ENCODE results near the gene TMEM123.

Gene TMEM123

GRCh38 chr11:102408339-102408738 lies 44.2 kb downstream of the TMEM123 start:
- Histone ChIP-seq H3K27ac (ENCODE audit: low read depth, low read length, severe bottlenecking) (no peak overlapping the region), H3K4me1 (ENCODE audit: control insufficient read depth, insufficient read depth, low read length, poor library complexity, severe bottlenecking) (peaks cover 16% of the 10 kb centered on the region), H3K36me3 (ENCODE audit: control insufficient read depth, insufficient read depth, low read length) (peaks cover 52% of the 10 kb centered on the region), H3K4me3 (ENCODE audit: extremely low read depth, insufficient read depth, low read length, poor library complexity, severe bottlenecking) (no peak overlapping the region), H3K9me3 (ENCODE audit: control insufficient read depth, low read length) (no peaks in the 10 kb centered on the region)
- WGBS, 2 experiments (ENCODE audit: insufficient coverage in 2 of 2) = 100% methylated on average over 1 of the region's 1 CpG; no CpG with 5 or more reads in 1 of the 2 experiments

DNA sequence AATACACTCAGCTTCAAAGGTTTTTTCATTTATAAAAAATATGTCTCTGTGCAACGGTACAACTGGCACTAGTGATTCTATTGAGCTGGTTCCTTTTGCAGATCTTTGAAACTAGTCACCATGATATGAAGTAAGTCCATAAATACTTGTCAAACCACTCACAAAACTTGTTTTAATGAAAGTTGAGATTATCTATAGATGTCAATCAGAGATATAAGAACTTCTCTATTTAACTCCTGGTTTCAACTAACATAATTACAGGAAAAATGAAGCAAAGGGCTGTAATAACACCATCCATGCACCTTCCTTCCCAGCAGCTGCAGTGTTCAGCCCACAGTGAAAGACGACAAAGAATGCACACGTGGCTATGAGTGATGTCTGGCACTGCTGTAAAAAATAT lies 44.7 kb downstream of the TMEM123 start:
- Histone ChIP-seq H3K36me3 (ENCODE audit: control insufficient read depth, insufficient read depth, low read length) (peaks cover 51% of the 10 kb centered on the region), H3K4me1 (ENCODE audit: control insufficient read depth, insufficient read depth, low read length, poor library complexity, severe bottlenecking) (peaks cover 16% of the 10 kb centered on the region), H3K27ac (ENCODE audit: low read depth, low read length, severe bottlenecking) (no peak overlapping the region), H3K9me3 (ENCODE audit: control insufficient read depth, low read length) (no peaks in the 10 kb centered on the region), H3K4me3 (ENCODE audit: extremely low read depth, insufficient read depth, low read length, poor library complexity, severe bottlenecking) (no peak overlapping the region)
- WGBS, 2 experiments (ENCODE audit: insufficient coverage in 2 of 2) = no CpG with 5 or more reads among the region's 3 CpGs

GRCh38 chr11:102406099-102406498 lies 46.5 kb downstream of the TMEM123 start:
- H3K4me1 ChIP-seq (ENCODE audit: control insufficient read depth, insufficient read depth, low read length, poor library complexity, severe bottlenecking) = peaks cover 12% of the 10 kb centered on the region
- no peaks in the 10 kb centered on the region for H3K9me3 ChIP-seq (ENCODE audit: control insufficient read depth, low read length)
- peaks cover 69% of the 10 kb centered on the region for H3K36me3 ChIP-seq (ENCODE audit: control insufficient read depth, insufficient read depth, low read length)
- H3K4me3 ChIP-seq (ENCODE audit: extremely low read depth, insufficient read depth, low read length, poor library complexity, severe bottlenecking) = no peak overlapping the region
- H3K27ac ChIP-seq (ENCODE audit: low read depth, low read length, severe bottlenecking) = no peak overlapping the region
- WGBS, 2 experiments (ENCODE audit: insufficient coverage in 2 of 2) = no CpG with 5 or more reads among the region's 2 CpGs

DNA sequence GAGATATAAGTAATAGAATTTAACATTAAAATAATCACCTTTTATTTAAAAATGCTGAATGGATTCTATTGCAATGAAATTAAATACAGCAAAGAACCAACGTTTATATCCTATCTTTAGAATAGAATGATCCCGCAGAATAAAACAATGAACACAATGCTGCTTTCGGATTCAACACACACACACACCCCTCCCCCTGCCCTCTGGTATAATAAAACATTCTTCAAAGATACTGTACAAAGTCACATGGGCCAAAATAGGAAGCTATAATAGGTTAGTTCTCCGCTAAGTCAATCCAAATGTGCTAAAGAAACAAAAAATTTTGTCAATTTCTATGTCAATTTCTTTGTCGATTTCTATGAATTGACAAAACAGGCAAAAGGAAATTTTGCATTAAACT lies 47.1 kb downstream of the TMEM123 start:
- peaks cover 6% of the 10 kb centered on the region for H3K4me1 ChIP-seq (ENCODE audit: control insufficient read depth, insufficient read depth, low read length, poor library complexity, severe bottlenecking)
- no peaks in the 10 kb centered on the region for H3K9me3 ChIP-seq (ENCODE audit: control insufficient read depth, low read length)
- no peak overlapping the region for H3K4me3 ChIP-seq (ENCODE audit: extremely low read depth, insufficient read depth, low read length, poor library complexity, severe bottlenecking)
- no peak overlapping the region for H3K27ac ChIP-seq (ENCODE audit: low read depth, low read length, severe bottlenecking)
- H3K36me3 ChIP-seq (ENCODE audit: control insufficient read depth, insufficient read depth, low read length) = peaks cover 75% of the 10 kb centered on the region
- WGBS, 2 experiments (ENCODE audit: insufficient coverage in 2 of 2) = 100% methylated on average over 2 of the region's 5 CpGs; no CpG with 5 or more reads in 1 of the 2 experiments

GRCh38 chr11:102402548-102402947 lies 50.0 kb downstream of the TMEM123 start:
- no peak overlapping the region for H3K27ac ChIP-seq (ENCODE audit: low read depth, low read length, severe bottlenecking)
- no peaks in the 10 kb centered on the region for H3K4me1 ChIP-seq (ENCODE audit: control insufficient read depth, insufficient read depth, low read length, poor library complexity, severe bottlenecking)
- no peaks in the 10 kb centered on the region for H3K9me3 ChIP-seq (ENCODE audit: control insufficient read depth, low read length)
- H3K36me3 ChIP-seq (ENCODE audit: control insufficient read depth, insufficient read depth, low read length) = peaks cover 80% of the 10 kb centered on the region
- H3K4me3 ChIP-seq (ENCODE audit: extremely low read depth, insufficient read depth, low read length, poor library complexity, severe bottlenecking) = no peak overlapping the region

- Histone ChIP-seq H3K4me1 (ENCODE audit: control insufficient read depth, insufficient read depth, low read length, poor library complexity, severe bottlenecking) (no peaks in the 10 kb centered on the region), H3K36me3 (ENCODE audit: control insufficient read depth, insufficient read depth, low read length) (peaks cover 75% of the 10 kb centered on the region), H3K4me3 (ENCODE audit: extremely low read depth, insufficient read depth, low read length, poor library complexity, severe bottlenecking) (no peak overlapping the region), H3K27ac (ENCODE audit: low read depth, low read length, severe bottlenecking) (no peak overlapping the region), H3K9me3 (ENCODE audit: control insufficient read depth, low read length) (no peaks in the 10 kb centered on the region)
- WGBS, 2 experiments (ENCODE audit: insufficient coverage in 2 of 2) = 85 to 100% methylated on average over 2 to 3 of the region's 3 CpGs
Observed at GRCh38 chr11:102401905-102402304, 50.7 kb downstream of the TMEM123 start.

DNA sequence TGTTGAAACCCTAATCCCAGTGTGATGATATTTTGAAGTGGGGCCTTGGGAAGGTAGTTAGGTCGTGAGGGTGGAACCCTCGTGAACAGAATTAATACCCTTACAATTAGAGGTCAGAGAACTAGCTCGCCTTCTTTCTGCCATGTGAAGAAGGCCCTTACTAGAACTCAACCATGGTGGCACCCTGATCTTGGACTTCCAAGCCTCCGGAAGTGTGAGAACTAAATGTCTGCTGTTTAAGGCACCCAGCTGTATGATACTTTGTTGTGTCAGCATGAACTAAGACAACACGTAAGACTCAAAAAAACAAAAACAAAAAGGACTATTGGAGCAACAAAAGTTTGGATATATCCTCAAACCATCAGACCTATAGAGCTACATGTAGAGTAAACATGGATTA lies 52.0 kb downstream of the TMEM123 start:
- no peak overlapping the region for H3K4me3 ChIP-seq (ENCODE audit: extremely low read depth, insufficient read depth, low read length, poor library complexity, severe bottlenecking)
- no peak overlapping the region for H3K27ac ChIP-seq (ENCODE audit: low read depth, low read length, severe bottlenecking)
- 93 to 96% methylated on average over 3 to 4 of the region's 5 CpGs for WGBS, 2 experiments (ENCODE audit: insufficient coverage in 2 of 2)
- H3K4me1 ChIP-seq (ENCODE audit: control insufficient read depth, insufficient read depth, low read length, poor library complexity, severe bottlenecking) = no peaks in the 10 kb centered on the region
- peaks cover 73% of the 10 kb centered on the region for H3K36me3 ChIP-seq (ENCODE audit: control insufficient read depth, insufficient read depth, low read length)
- no peaks in the 10 kb centered on the region for H3K9me3 ChIP-seq (ENCODE audit: control insufficient read depth, low read length)

DNA sequence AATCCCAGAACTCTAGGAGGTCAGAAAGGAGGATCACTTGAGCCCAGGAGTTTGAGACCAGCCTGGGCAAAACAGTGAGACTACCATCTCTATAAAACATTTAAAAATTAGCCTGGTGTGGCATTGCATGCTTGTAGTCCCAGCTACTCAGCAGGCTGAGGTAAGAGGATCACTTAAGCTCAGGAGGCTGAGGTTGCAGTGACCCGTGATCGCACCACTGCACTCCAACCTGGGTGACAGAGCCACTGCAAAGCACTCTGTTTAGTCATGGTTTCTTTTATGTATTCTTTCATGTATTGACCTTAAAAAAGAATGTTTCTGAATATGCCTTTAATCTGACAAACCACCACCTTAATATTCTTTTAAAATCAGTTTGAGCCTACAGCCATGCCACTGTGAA lies 53.4 kb downstream of the TMEM123 start:
- H3K36me3 ChIP-seq (ENCODE audit: control insufficient read depth, insufficient read depth, low read length) = peaks cover 77% of the 10 kb centered on the region
- 100% methylated on average over 2 of the region's 2 CpGs; no CpG with 5 or more reads in 1 of the 2 experiments for whole genome bisulfite sequencing, 2 experiments (ENCODE audit: insufficient coverage in 2 of 2)
- H3K9me3 ChIP-seq (ENCODE audit: control insufficient read depth, low read length) = no peaks in the 10 kb centered on the region
- H3K4me1 ChIP-seq (ENCODE audit: control insufficient read depth, insufficient read depth, low read length, poor library complexity, severe bottlenecking) = no peaks in the 10 kb centered on the region
- no peak overlapping the region for H3K27ac ChIP-seq (ENCODE audit: low read depth, low read length, severe bottlenecking)
- no peak overlapping the region for H3K4me3 ChIP-seq (ENCODE audit: extremely low read depth, insufficient read depth, low read length, poor library complexity, severe bottlenecking)

DNA sequence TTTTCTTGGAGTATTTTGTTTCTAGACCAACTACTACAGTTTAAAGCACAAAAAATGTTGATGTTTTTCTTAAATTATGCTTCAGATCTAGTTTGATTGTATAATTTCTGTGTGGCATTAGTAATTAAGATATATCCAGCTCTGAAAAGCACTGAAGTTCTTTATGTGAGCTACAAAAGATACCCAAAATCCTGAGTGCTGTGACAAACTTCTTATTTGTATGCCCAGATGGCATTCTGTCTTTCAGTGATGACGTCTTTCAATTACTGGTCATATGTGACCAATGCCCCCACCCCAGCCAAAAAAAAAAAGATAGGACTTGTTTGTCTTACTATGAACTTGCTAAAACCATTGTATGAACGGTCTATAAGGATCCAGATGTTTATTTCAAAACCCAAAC lies 54.3 kb downstream of the TMEM123 start:
- no peak overlapping the region for H3K27ac ChIP-seq (ENCODE audit: low read depth, low read length, severe bottlenecking)
- WGBS, 2 experiments (ENCODE audit: insufficient coverage in 2 of 2) = 100% methylated on average over 1 to 2 of the region's 2 CpGs
- no peaks in the 10 kb centered on the region for H3K4me1 ChIP-seq (ENCODE audit: control insufficient read depth, insufficient read depth, low read length, poor library complexity, severe bottlenecking)
- peaks cover 80% of the 10 kb centered on the region for H3K36me3 ChIP-seq (ENCODE audit: control insufficient read depth, insufficient read depth, low read length)
- H3K9me3 ChIP-seq (ENCODE audit: control insufficient read depth, low read length) = no peaks in the 10 kb centered on the region
- no peak overlapping the region for H3K4me3 ChIP-seq (ENCODE audit: extremely low read depth, insufficient read depth, low read length, poor library complexity, severe bottlenecking)

DNA sequence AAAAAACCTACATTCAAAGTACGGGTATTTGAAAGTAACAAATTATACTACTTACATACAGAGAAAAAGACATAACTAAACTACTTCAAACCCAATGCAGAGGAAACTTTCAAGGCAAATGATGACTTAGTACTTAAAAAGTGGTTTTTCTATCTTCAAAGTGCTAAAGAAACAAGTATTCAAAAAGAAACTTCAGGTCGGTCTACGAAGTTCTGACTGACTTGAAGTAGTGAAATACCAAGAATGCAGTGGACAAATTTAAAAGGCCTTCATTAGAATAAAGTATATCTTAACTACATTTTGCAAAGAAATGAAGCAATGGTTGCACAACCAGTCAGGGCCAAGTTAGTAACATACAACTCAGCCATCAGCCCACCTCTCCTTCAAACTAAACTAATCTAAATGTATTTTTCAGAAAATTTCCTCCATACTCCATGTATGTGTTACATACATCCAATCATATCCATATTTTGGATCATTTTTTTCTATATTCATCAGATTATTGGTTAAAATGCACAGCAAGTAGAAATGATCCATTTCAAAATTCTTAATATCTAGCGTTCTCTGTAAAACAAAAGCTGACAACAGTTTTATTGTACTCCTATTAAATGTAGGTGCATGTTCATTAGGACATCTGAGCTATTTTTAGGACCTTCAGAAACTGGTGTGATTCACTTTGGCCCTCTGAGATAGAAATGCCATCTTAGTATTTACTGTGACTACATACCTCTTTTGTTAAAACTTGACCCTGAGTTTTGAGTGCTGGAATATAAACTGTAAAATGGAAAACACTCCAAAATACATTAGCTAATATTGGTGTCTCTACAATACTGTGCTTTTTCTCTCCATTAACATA lies 55.6 kb downstream of the TMEM123 start:
- Histone ChIP-seq H3K9me3 (ENCODE audit: control insufficient read depth, low read length) (no peaks in the 10 kb centered on the region), H3K36me3 (ENCODE audit: control insufficient read depth, insufficient read depth, low read length) (peaks cover 81% of the 10 kb centered on the region), H3K4me1 (ENCODE audit: control insufficient read depth, insufficient read depth, low read length, poor library complexity, severe bottlenecking) (no peaks in the 10 kb centered on the region), H3K27ac (ENCODE audit: low read depth, low read length, severe bottlenecking) (no peak overlapping the region), H3K4me3 (ENCODE audit: extremely low read depth, insufficient read depth, low read length, poor library complexity, severe bottlenecking) (no peak overlapping the region)
- WGBS, 2 experiments (ENCODE audit: insufficient coverage in 2 of 2) = no CpG with 5 or more reads among the region's 4 CpGs

DNA sequence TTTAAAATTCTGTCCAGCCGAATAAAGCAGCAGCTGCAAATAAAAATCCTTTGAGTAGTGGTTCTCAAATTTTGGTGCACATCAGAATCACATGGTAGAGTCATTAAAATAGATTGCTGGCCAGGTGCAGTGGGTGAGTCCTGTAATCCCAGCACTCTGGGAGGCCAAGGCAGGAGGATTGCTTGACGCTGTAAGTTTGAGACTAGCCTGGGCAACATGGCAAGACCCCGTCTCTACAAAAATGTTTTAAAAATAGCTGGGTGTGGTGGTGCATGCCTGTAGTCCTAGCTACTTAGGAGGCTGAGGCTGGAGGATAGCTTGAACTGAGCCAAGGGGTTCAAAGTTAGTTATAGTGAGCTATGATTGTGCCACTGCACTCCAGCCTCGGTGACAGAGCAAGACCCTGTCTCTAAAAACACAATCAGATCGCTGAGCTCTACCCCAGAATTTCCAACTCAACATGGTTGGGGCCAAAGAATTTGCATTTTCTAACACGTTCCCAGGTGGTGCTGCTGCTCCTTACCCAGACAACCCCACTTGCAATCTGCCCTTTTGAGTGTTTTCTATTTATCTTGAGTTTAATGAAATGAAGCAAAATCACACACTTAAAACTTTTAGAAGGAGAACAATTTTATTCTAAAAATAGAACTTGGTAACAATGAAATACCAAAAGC lies 56.7 kb downstream of the TMEM123 start:
- WGBS, 2 experiments (ENCODE audit: insufficient coverage in 2 of 2) = 95 to 100% methylated on average over 4 of the region's 6 CpGs
- no peak overlapping the region for H3K4me3 ChIP-seq (ENCODE audit: extremely low read depth, insufficient read depth, low read length, poor library complexity, severe bottlenecking)
- no peaks in the 10 kb centered on the region for H3K9me3 ChIP-seq (ENCODE audit: control insufficient read depth, low read length)
- no peaks in the 10 kb centered on the region for H3K4me1 ChIP-seq (ENCODE audit: control insufficient read depth, insufficient read depth, low read length, poor library complexity, severe bottlenecking)
- peaks cover 81% of the 10 kb centered on the region for H3K36me3 ChIP-seq (ENCODE audit: control insufficient read depth, insufficient read depth, low read length)
- H3K27ac ChIP-seq (ENCODE audit: low read depth, low read length, severe bottlenecking) = no peak overlapping the region
